Erythroblast (primary cell): ENCODE measurements around the gene SUPT6H.
"Not testable (repeated sequence)": the region's sequence is repeated elsewhere in the genome, so short reads cannot be mapped to it uniquely, and the experiment has no call there.

Experiments used
- DNase-seq, 2 experiments: peaks; one replicate each; lab custom pipeline; 2025; lab: John Stamatoyannopoulos, UW
- GATA1 ChIP-seq: IDR thresholded peaks from 2 replicates; pipeline ENCODE4 v1.6.1; 2011; ENCODE audit warnings: low read depth, mild to moderate bottlenecking, control low read depth, low read length, moderate library complexity
- POLR2A ChIP-seq: IDR thresholded peaks from 2 replicates; pipeline ENCODE4 v1.6.1; 2011; ENCODE audit warnings: mild to moderate bottlenecking, low read length

SUPT6H gene

GRCh38 chr17:28641579-28641978, 20.4 kb upstream of the SUPT6H start:
- DNase-seq, result peak in 1 of 2 experiments; percentile 12
- TF ChIP-seq GATA1, result no peak

DNA sequence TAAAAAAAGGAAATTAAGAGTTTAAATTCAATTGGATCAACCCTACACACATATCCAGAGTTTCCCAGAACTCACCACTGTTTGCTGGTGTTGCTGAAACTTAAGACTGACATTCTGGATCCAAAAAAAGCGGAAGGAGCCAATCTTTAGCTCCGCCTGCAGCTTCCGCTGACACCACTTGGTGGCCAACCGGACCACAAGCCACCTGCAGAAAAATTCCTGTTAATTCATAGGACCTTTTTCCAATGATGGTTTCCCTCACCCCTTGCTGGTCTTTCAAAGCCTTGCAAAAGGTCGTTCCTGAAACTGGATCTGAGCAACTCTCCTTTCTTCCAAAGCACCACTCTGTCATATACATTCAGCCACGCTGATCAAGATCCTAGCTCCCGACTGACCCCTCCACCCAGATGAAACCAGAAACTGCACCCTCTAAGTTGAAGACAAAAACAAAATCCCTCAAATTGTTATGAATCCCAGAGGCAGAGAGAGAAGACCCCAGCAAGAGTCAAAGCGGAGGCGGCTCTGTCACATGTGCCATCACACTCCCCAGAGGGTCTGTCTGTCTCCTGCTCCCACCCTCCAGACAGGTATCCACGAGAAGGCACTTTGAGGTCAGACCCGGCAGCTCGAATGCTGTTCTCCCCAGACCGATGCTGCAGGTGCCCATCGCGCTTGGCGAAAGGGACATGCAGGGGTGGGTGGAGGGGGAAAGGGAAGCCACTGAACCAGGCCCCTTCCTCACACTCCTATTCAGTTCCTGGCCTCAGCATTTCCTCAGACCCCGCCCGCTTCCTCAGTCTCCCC, 17.8 kb upstream of the SUPT6H start:
- TF ChIP-seq GATA1 (no peak), POLR2A (no peak)
- peak; percentile 64 to 72 for DNase-seq

GRCh38 chr17:28644787-28645575, 17.0 kb upstream of the SUPT6H start, which contains the start of gene BLTP2:
TSS of gene BLTP2 (minus strand) at chr17:28645158. CDS start at chr17:28645056, 102 bp downstream.
- DNase-seq, result peak; percentile 97 to 98
- TF ChIP-seq GATA1 (no peak), POLR2A (peak; percentile 83)

DNA sequence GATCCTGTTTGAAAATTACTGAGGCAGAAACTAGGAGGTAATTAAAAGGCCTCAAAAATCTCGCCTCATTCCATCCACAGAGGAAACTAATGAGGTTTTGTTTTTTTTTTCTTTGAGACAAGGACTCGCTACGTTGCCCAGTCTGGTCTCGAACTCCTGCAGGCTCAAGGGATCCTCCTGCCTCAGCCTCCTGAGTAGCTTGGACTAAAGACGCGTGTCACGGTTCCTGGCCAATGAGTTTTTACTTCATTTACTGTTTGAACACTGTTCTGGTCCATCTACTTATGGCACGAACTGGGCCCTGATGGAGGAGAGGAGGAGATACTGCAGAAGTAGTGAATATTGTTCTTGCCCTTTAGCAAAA, 16.4 kb upstream of the SUPT6H start:
- DNase-seq, result no peak
- TF ChIP-seq GATA1 (no peak), POLR2A (peak; percentile 17)

DNA sequence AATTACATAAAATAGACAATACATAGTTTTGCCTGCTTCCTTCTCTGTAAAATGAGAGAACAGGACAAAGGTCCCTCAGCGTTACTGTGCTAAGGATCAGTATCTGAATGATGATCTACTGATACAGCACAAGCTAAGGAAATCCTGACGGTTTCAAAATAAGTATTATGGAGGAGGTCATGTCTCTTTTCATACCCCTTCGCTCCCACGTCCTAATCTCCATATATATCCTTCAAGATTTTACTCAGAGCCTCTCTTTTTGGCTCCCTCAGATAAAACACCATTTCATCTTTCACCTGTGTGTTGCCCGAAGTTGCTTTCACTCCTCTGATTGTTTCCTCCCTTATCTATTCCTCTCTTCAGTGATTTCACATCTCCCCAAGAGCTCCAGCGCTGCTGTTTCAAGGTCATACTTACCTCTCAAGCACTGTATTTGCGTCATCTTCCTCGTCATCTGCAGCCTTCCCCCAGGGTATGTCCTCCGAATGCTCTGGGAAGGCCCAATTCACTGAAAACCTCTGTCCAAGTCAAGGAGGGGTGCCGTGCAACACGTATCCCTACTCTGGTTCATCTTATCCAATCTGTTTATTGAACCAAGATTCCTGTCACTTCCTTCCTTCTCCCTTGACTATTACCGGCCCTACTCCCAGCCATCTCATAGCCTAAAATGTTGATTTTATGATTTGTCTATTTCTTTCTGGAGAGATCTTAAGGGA, 15.8 kb upstream of the SUPT6H start:
- TF ChIP-seq GATA1, result no peak
- TF ChIP-seq POLR2A, result no peak
- peak in 1 of 2 experiments; percentile 47 for DNase-seq

DNA sequence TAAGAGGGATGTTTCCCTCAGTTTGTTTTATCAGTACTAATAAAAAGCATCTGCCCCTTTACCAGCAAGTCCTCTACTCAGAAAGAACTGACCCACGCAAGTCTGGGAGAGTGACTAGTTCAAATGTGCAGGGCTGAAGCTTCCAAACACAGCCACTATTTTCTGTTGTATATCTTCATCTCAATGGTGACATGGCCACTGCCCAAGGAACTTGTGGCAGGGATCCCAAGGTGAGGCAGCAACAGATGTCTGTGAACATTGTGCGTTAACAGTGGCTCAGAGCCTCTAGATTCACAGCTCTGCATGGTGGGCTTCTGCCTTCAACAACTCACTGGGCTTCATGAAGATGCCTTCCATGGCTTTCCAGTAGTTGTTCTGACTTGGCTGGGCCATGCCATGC, 13.3 kb upstream of the SUPT6H start:
- TF ChIP-seq POLR2A (no peak), GATA1 (no peak)
- DNase-seq, result no peak

- TF ChIP-seq GATA1 (no peak), POLR2A (no peak)
- no peak for DNase-seq
These were observed 6.8 kb upstream of the SUPT6H start for GRCh38 chr17:28655160-28655559.

GRCh38 chr17:28657756-28658155, 4.2 kb upstream of the SUPT6H start:
- DNase-seq, result no peak
- no peak for TF ChIP-seq GATA1
- TF ChIP-seq POLR2A, result no peak

DNA sequence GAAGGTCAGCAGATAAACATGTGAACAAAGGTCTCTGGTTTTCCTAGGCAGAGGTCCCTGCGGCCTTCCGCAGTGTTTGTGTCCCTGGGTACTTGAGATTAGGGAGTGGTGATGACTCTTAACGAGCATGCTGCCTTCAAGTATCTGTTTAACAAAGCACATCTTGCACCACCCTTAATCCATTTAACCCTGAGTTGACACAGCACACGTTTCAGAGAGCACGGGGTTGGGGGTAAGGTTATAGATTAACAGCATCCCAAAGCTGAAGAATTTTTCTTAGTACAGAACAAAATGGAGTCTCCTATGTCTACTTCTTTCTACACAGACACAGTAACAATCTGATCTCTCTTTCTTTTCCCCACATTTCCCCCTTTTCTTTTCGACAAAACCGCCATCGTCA, 3.7 kb upstream of the SUPT6H start:
- DNase-seq, result not testable (repeated sequence)

GRCh38 chr17:28658766-28659496, 3.1 kb upstream of the SUPT6H start:
- DNase-seq, result not testable (repeated sequence)

DNA sequence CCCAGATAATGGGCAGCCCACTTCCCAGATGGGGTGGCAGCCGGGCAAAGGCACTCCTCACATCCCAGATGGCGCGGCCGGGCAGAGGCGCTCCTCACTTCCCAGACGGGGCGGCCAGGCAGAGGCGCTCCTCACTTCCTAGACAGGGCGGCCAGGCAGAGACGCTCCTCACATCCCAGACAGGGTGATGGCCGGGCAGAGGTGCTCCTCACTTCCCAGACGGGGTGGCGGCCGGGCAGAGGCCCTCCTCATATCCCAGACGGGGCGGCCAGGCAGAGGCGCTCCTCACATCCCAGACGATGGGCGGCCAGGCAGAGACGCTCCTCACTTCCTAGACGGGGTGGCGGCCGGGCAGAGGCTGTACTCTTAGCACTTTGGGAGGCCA, 2.5 kb upstream of the SUPT6H start:
- not testable (repeated sequence) for DNase-seq

GRCh38 chr17:28662527-28662829, 473 bp downstream of the SUPT6H start:
- TF ChIP-seq GATA1, result no peak
- no peak for TF ChIP-seq POLR2A
- DNase-seq, result peak in 1 of 2 experiments; percentile 51

DNA sequence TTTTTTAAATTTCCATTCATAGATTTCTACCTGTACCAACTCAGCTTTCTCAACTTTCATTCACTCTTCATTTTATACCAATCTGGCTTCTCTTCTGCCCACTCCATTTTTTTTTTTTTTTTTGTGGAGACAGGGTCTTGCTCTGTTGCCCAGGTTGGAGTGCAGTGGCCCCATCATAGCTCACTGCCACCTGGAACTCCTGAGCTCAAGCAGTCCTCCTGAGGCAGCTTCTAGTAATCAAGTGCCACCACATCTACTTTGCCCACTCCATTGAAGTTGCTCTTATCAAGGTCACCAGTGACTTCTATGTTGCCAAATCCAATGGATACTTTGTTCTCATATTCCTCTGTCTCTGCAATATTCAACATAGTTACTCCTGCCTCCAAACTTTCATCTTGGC, 1.7 kb downstream of the SUPT6H start:
- no peak for TF ChIP-seq POLR2A
- TF ChIP-seq GATA1, result no peak
- peak; percentile 31 to 52 for DNase-seq

GRCh38 chr17:28665994-28666393, 4.0 kb downstream of the SUPT6H start:
- TF ChIP-seq GATA1, result no peak
- TF ChIP-seq POLR2A, result no peak

More at GRCh38 chr17:28665994-28666393, 4.0 kb downstream of the SUPT6H start:
- DNase-seq, result no peak
